Mucosa of descending colon (tissue), 3 donors: ENCODE data around the gene TARBP1. TPM values are rescaled to one million over a fixed set of nuclear protein-coding genes. Genes with fewer than 3 reads are reported as not detected.

Source experiments
- ATAC-seq: fragments of 200-7000 bp; cut with Tn5 transposase; one replicate; pipeline ENCODE4 v1.9.1; 2020; ENCODE audit warnings: mild to moderate bottlenecking, moderate library complexity
- DNase-seq, 3 donors: peaks; one replicate each; pipeline ENCODE4 v3.0.0-alpha.2; 2020
- H3K36me3 ChIP-seq: fragments of 200-600 bp; one replicate; pipeline ENCODE4 v1.8.0; 2021; ENCODE audit warnings: low read depth, mild to moderate bottlenecking
- H3K4me1 ChIP-seq: fragments of 200-600 bp; one replicate; pipeline ENCODE4 v1.8.0; 2021; ENCODE audit warnings: low read depth, mild to moderate bottlenecking
- H3K4me3 ChIP-seq: fragments of 200-600 bp; one replicate; pipeline ENCODE4 v1.8.0; 2021; ENCODE audit warnings: mild to moderate bottlenecking
- H3K9me3 ChIP-seq: fragments of 200-600 bp; one replicate; pipeline ENCODE4 v1.8.0; 2021; ENCODE audit warnings: mild to moderate bottlenecking
- CTCF ChIP-seq: fragments of 200-600 bp; IDR thresholded peaks from one replicate; pipeline ENCODE4 v1.8.0; 2022; ENCODE audit warnings: antibody characterized with exemption, mild to moderate bottlenecking
- intact Hi-C, 2 donors: fragments of 100-400 bp; cut with DNase I in 1 of 2; cut with micrococcal nuclease in 1 of 2; formaldehyde crosslinking; loops; one replicate each; pipeline versions ENCODE4 v1.11.0 to v1.11.1; 2022; cut with DNase I, micrococcal nuclease
- total RNA-seq, 3 donors: library from RNA; stranded (reverse); fragmentation: NEBNext Ultra II Directional in 2 of 3; extraction: Animal tissue kit (Norgen Biotek cat#: 25700) in 2 of 3; gene quantifications; one replicate each; pipeline versions ENCODE4 v1.2.1 to v1.2.4, GENCODE V29; 2021 to 2023
- donor health status: DM: no; HTN: no; CAD: no; lungs with moderate emphysema.
- donor health status: DM: no; HTN: no; CAD: no.
- donor health status: DM: no; HTN: yes; CAD: no.

The TARBP1 gene
- total RNA-seq, 3 donors from 2014 or later: 16.2 to 29.5 (median 23.5) TPM

- H3K4me1 ChIP-seq: peaks cover 16% of the 10 kb centered on the region
- DNase-seq (no peak), ATAC-seq (no peak)
- no peaks in the 10 kb centered on the region for H3K36me3 ChIP-seq
- no peak overlapping the region for H3K4me3 ChIP-seq
- intact Hi-C loops: loop anchor here (5.0 to 10.0 kb wide), 2 partner anchors 99 to 592 kb away; no protein-coding TSS in a partner anchor
- H3K9me3 ChIP-seq: no peaks in the 10 kb centered on the region
- no peak for TF ChIP-seq CTCF
These were observed 16.4 kb upstream of the TARBP1 start for GRCh38 chr1:234495231-234495990.

GRCh38 chr1:234494049-234494448 is 15.1 kb upstream of the TARBP1 start:
- intact Hi-C loops: loop anchor here in 1 of 2 donors (10.0 kb wide), 1 partner anchor 101 kb away; no protein-coding TSS in a partner anchor
- ATAC-seq: no peak

GRCh38 chr1:234490793-234491479 is 12.0 kb upstream of the TARBP1 start:
- H3K4me1 ChIP-seq: no peaks in the 10 kb centered on the region
- no peak overlapping the region for H3K4me3 ChIP-seq
- H3K36me3 ChIP-seq: no peaks in the 10 kb centered on the region
- DNase-seq: no peak
- TF ChIP-seq CTCF: no peak
- no peaks in the 10 kb centered on the region for H3K9me3 ChIP-seq
- intact Hi-C loops: loop anchor here in 1 of 2 donors (10.0 kb wide), 1 partner anchor 104 kb away; no protein-coding TSS in a partner anchor
- ATAC-seq: peak; percentile 72

More at GRCh38 chr1:234494049-234494448, 15.1 kb upstream of the TARBP1 start:
- H3K9me3 ChIP-seq: no peaks in the 10 kb centered on the region
- TF ChIP-seq CTCF: no peak
- DNase-seq: no peak
- H3K4me1 ChIP-seq: peaks cover 3% of the 10 kb centered on the region
- no peaks in the 10 kb centered on the region for H3K36me3 ChIP-seq
- H3K4me3 ChIP-seq: no peak overlapping the region

- Histone ChIP-seq H3K9me3 (no peaks in the 10 kb centered on the region), H3K4me1 (no peaks in the 10 kb centered on the region), H3K4me3 (no peak overlapping the region), H3K36me3 (no peaks in the 10 kb centered on the region)
- intact Hi-C loops: loop anchor here in 1 of 2 donors (5.0 to 10.0 kb wide), 2 partner anchors 105 to 603 kb away; no protein-coding TSS in a partner anchor
- no peak for ATAC-seq
- TF ChIP-seq CTCF: no peak
- DNase-seq: no peak
These were observed 10.7 kb upstream of the TARBP1 start for GRCh38 chr1:234489698-234490077.

- DNase-seq (no peak), ATAC-seq (no peak)
- no peak for TF ChIP-seq CTCF
- H3K9me3 ChIP-seq: no peaks in the 10 kb centered on the region
- intact Hi-C loops: loop anchor here in 1 of 2 donors (5.0 kb wide), 1 partner anchor 603 kb away; no protein-coding TSS in a partner anchor
- H3K4me3 ChIP-seq: no peak overlapping the region
- no peaks in the 10 kb centered on the region for H3K36me3 ChIP-seq
- H3K4me1 ChIP-seq: no peaks in the 10 kb centered on the region
These were observed 10.2 kb upstream of the TARBP1 start for GRCh38 chr1:234489007-234489697.
